Fibroblast of skin of scalp (primary cell): Measurements from ENCODE around the gene RAI1.
A peak's percentile ranks its signal among the peaks of the same experiment; 100 is the strongest.
"Not testable (repeated sequence)": the region's sequence is repeated elsewhere in the genome, so short reads cannot be mapped to it uniquely, and the experiment has no call there.

Experiments
- DNase-seq: peaks from one replicate; pipeline ENCODE4 v3.0.0-alpha.2; 2013

The RAI1 gene

GRCh38 chr17:17806035-17806434 is 124.8 kb downstream of the RAI1 start:
- DNase-seq, result no peak

GRCh38 chr17:17806611-17807274 is 125.5 kb downstream of the RAI1 start:
- no peak for DNase-seq

GRCh38 chr17:17807440-17807839 is 126.2 kb downstream of the RAI1 start:
- no peak for DNase-seq

- DNase-seq, result not testable (repeated sequence)
These were observed 126.9 kb downstream of the RAI1 start for GRCh38 chr17:17808200-17808599.

- peak; percentile 47 for DNase-seq
These were observed 127.6 kb downstream of the RAI1 start for GRCh38 chr17:17808706-17809432.

- DNase-seq, result no peak
These were observed 128.3 kb downstream of the RAI1 start for GRCh38 chr17:17809531-17810083.

- DNase-seq, result no peak
These were observed 129.0 kb downstream of the RAI1 start for GRCh38 chr17:17810084-17810894.

- DNase-seq, result no peak
These were observed 129.6 kb downstream of the RAI1 start for GRCh38 chr17:17810895-17811248.

- DNase-seq, result no peak
These were observed 130.3 kb downstream of the RAI1 start for GRCh38 chr17:17811381-17812210.

GRCh38 chr17:17812211-17813054 is 131.2 kb downstream of the RAI1 start:
- DNase-seq, result peak; percentile 51

- no peak for DNase-seq
These were observed 131.9 kb downstream of the RAI1 start for GRCh38 chr17:17813055-17813724.

- DNase-seq, result no peak
These were observed 132.5 kb downstream of the RAI1 start for GRCh38 chr17:17813725-17814095.

- no peak for DNase-seq
These were observed 133.2 kb downstream of the RAI1 start for GRCh38 chr17:17814162-17815061.

- no peak for DNase-seq
These were observed 133.8 kb downstream of the RAI1 start for GRCh38 chr17:17815062-17815406.

GRCh38 chr17:17815436-17816200 is 134.4 kb downstream of the RAI1 start:
- no peak for DNase-seq

- DNase-seq, result no peak
These were observed 135.1 kb downstream of the RAI1 start for GRCh38 chr17:17816240-17816814.

- DNase-seq, result no peak
These were observed 135.7 kb downstream of the RAI1 start for GRCh38 chr17:17816831-17817551.

GRCh38 chr17:17817552-17817947 is 136.3 kb downstream of the RAI1 start:
- DNase-seq, result no peak
